ENCODE measurements around the gene TMSB4X. TPM values are rescaled to one million over a fixed set of nuclear protein-coding genes. Genes with fewer than 3 reads are reported as not detected.

Gene TMSB4X
- total and polyA plus RNA-seq, 2 of the 8 experiments (the other 6 are each of a cell fraction or from before 2014, with no cell fraction given): 2,063 to 2,112 TPM

DNA sequence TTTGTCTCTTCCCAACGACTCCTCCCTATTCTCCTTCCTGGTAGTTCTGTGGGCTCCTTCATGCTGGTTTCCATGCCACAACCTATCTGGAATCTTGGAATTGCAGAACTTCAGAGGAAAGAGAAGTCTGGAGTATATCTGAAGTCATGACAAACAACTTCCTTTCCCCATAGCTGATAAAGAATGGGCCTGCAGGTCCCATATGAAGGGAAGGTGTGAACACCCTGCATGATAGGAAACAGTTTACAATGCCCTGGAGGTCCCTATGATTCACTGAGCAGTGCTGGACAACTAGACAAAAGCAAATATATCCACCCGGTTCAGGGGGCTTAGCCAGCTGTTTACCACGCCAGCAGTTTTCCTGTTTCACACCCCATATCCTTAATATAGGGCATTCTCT, 50.1 kb downstream of the TMSB4X start:
- WGBS, 2 experiments (ENCODE audit: extremely low coverage in 1 of 2, insufficient coverage in 1 of 2, insufficient read length in 1 of 2, insufficient replicate concordance in 2 of 2, low coverage in 1 of 2, low lambda C conversion rate in 2 of 2, missing lambda C conversion rate in 1 of 2): 92% methylated on average over 3 of the region's 3 CpGs; no CpG with 5 or more reads in 1 of the 2 experiments
- H2BK5ac ChIP-seq (ENCODE audit: low read depth, low read length): no peak overlapping the region
- H3K79me2 ChIP-seq (ENCODE audit: control insufficient read depth in 1 of 2, insufficient read depth in 2 of 2, low read length in 2 of 2): no peaks in the 10 kb centered on the region
- no peak overlapping the region for H4K91ac ChIP-seq (replicated peaks; ENCODE audit: insufficient read length, low read length)
- ChIA-PET CTCF (ENCODE audit: partially characterized antibody) (no interaction called here), POLR2A (ENCODE audit: partially characterized antibody) (interaction anchor here (0.8 kb wide), 1 partner anchor 48 kb away, joined by 4 read pairs; no protein-coding TSS in a partner anchor)
- H3K27me3 ChIP-seq (replicated peaks in 1 of 4; ENCODE audit: control insufficient read depth in 3 of 4, extremely low read depth in 1 of 4, insufficient read depth in 3 of 4, low read length in 3 of 4): no peaks in the 10 kb centered on the region
- H3K56ac ChIP-seq (replicated peaks; ENCODE audit: insufficient read length, low read depth, low read length): no peak overlapping the region
- H3K23me2 ChIP-seq (ENCODE audit: low read depth, low read length): no peaks in the 10 kb centered on the region; the same call in 1 of the 2 replicates
- H3K9ac ChIP-seq (replicated peaks in 1 of 4; ENCODE audit: extremely low read depth in 1 of 4, low read depth in 3 of 4, low read length in 3 of 4): no peak overlapping the region
- H3K27ac ChIP-seq (ENCODE audit: low read depth, low read length): no peak overlapping the region
- H3K4me1 ChIP-seq (replicated peaks in 1 of 4; ENCODE audit: control insufficient read depth in 3 of 4, insufficient read depth in 4 of 4, low read length in 3 of 4): peaks cover 0 to 10% (median 3%) of the 10 kb centered on the region in 4 experiments; a peak in 4 of 7 replicates
- H3K9me3 ChIP-seq (ENCODE audit: insufficient read depth in 2 of 2, low read depth in 1 of 2, low read length in 1 of 2): no peaks in the 10 kb centered on the region
- no peak overlapping the region for H3K4me3 ChIP-seq (ENCODE audit: extremely low read depth in 1 of 4, insufficient read depth in 2 of 4, low read depth in 3 of 4, low read length in 4 of 4)
- no peak overlapping the region for H2BK20ac ChIP-seq (ENCODE audit: low read length)
- H2AFZ ChIP-seq (ENCODE audit: low read length): no peak overlapping the region
- no peak for FAIRE-seq
- H2BK15ac ChIP-seq (ENCODE audit: low read length): no peak overlapping the region
- no peak overlapping the region for H3K18ac ChIP-seq (ENCODE audit: extremely low read depth, low read length)
- no peak overlapping the region for H2BK12ac ChIP-seq (ENCODE audit: low read depth, low read length)
- H3K4ac ChIP-seq (replicated peaks; ENCODE audit: insufficient read length, low read depth, low read length): no peak overlapping the region
- H2AK5ac ChIP-seq (ENCODE audit: low read depth, low read length): no peak overlapping the region
- no peak overlapping the region for H3K14ac ChIP-seq (ENCODE audit: insufficient read length)
- no peak overlapping the region for H3K23ac ChIP-seq (ENCODE audit: insufficient read length)
- H3K4me2 ChIP-seq (ENCODE audit: insufficient read depth in 1 of 2, low read depth in 2 of 2, low read length in 2 of 2): no peak overlapping the region
- no peak overlapping the region for H2BK120ac ChIP-seq (replicated peaks; ENCODE audit: low read depth, low read length)
- no peaks in the 10 kb centered on the region for H3K79me1 ChIP-seq (ENCODE audit: low read depth, low read length)
- no peaks in the 10 kb centered on the region for H3K36me3 ChIP-seq (ENCODE audit: control insufficient read depth in 2 of 4, insufficient read depth in 4 of 4, low read length in 3 of 4)
- H4K8ac ChIP-seq (ENCODE audit: extremely low read depth, insufficient read depth, low read length): no peak overlapping the region
- DNase-seq (ENCODE audit: low read depth in 1 of 2, low spot score in 2 of 2): no peak
- H4K20me1 ChIP-seq (replicated peaks in 1 of 2; ENCODE audit: control insufficient read depth in 1 of 2, insufficient read depth in 2 of 2, low read length in 2 of 2): no peaks in the 10 kb centered on the region
- no peak overlapping the region for H4K5ac ChIP-seq (ENCODE audit: insufficient read length, low read depth, low read length)
- no peak for TF ChIP-seq FOSL1 (IDR thresholded peaks at IDR 0.05; ENCODE audit: insufficient read depth, low read depth, low read length)
- TF ChIP-seq RAD21 (IDR thresholded peaks at IDR 0.05 in 1 of 2, conservative IDR thresholded peaks at IDR 0.05 in 1 of 2; ENCODE audit: low read depth in 2 of 2, low read length in 2 of 2): no peak
- TF ChIP-seq RBBP5 (IDR thresholded peaks at IDR 0.05; ENCODE audit: borderline replicate concordance, low read depth, low read length): no peak
- no peak for TF ChIP-seq SAP30 (IDR thresholded peaks at IDR 0.05; ENCODE audit: insufficient read depth, insufficient replicate concordance, low read length)
- no peak for TF ChIP-seq CHD1 (IDR thresholded peaks at IDR 0.05; ENCODE audit: low read depth, low read length)
- TF ChIP-seq, protein P1, sequence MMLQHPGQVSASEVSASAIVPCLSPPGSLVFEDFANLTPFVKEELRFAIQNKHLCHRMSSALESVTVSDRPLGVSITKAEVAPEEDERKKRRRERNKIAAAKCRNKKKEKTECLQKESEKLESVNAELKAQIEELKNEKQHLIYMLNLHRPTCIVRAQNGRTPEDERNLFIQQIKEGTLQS (IDR thresholded peaks at IDR 0.05; ENCODE audit: insufficient read depth, low read depth, low read length): no peak
- TF ChIP-seq NRF1 (IDR thresholded peaks at IDR 0.05; ENCODE audit: low read depth, low read length): no peak
- no peak for TF ChIP-seq CBX5 (IDR thresholded peaks at IDR 0.05; ENCODE audit: low read depth, low read length)
- no peak for TF ChIP-seq JUND (IDR thresholded peaks at IDR 0.05; ENCODE audit: low read length)
- TF ChIP-seq POLR2AphosphoS5 (IDR thresholded peaks at IDR 0.05; ENCODE audit: low read depth, low read length): no peak
- TF ChIP-seq TAF1 (IDR thresholded peaks at IDR 0.05; ENCODE audit: low read depth, low read length): no peak
- no peak for TF ChIP-seq POLR2A (IDR thresholded peaks at IDR 0.05; ENCODE audit: control extremely low read depth in 1 of 2, low read depth in 2 of 2, low read length in 2 of 2)
- TF ChIP-seq HDAC6 (IDR thresholded peaks at IDR 0.05; ENCODE audit: low read depth, low read length): no peak
- TF ChIP-seq SIX5 (IDR thresholded peaks at IDR 0.05; ENCODE audit: low read depth, low read length): no peak
- TF ChIP-seq SP2 (IDR thresholded peaks at IDR 0.05; ENCODE audit: low read length): no peak

Measured in H1 (cell line).